Stimulated activated CD8-positive, alpha-beta memory T cell treated with anti-CD3 and anti-CD28 coated beads, Interleukin-15, amount 100 ng/mL, for 4 hours (primary cell): ENCODE data around the gene TBC1D7.

Experiments
- DNase-seq, 2 donors: peaks; one replicate each; pipeline ENCODE4 v3.0.0-alpha.2; 2020; ENCODE audit warnings: low read depth in 2 of 2

TBC1D7 gene

DNA sequence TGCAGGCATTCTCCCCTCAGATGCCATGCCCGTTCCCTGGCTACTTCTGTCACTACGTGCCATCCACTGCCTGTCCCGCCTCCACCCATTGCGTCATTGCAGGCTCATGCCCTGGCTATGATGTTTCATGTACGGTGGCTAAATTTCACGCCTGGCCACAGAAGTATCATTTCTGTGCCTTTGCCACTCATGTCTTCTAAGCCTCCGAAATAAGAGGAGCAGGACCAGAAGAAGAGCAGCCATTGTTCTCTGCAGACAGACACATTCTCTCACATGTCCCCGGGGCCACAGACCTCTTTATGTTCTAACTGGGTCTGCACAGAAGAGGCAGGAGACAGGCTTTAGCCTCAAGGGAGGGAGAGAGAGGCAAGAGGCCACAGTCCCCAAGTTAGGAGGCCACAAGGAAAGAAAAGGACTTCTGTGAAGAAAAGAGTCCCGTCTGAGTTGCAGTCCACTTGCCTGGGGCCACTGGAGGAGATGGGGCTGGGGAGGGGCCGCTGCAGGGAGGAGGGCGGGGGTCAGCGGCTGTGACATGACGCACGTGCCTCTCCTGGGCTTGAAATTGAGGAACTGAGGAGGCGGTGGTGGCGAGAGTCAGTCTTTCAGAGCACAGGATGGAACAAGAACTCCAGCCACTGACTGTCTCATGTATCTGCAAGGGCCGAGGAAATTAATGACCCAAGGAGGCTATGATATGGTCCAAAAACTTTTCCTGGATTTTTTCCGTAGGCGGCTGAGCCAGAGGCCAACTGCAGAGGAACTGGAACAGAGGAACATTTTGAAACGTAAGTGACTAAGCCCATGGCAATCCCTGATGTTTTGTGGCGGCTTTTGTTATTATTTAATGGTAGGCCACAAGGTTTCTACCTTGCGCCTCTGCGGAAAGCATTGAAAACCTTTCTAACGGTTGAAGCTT, 55.9 kb downstream of the TBC1D7 start:
- DNase-seq, result no peak

- DNase-seq, result no peak
Observed at GRCh38 chr6:13268913-13269518, 59.3 kb downstream of the TBC1D7 start.

- no peak for DNase-seq
Observed at GRCh38 chr6:13267142-13267651, 61.1 kb downstream of the TBC1D7 start.

DNA sequence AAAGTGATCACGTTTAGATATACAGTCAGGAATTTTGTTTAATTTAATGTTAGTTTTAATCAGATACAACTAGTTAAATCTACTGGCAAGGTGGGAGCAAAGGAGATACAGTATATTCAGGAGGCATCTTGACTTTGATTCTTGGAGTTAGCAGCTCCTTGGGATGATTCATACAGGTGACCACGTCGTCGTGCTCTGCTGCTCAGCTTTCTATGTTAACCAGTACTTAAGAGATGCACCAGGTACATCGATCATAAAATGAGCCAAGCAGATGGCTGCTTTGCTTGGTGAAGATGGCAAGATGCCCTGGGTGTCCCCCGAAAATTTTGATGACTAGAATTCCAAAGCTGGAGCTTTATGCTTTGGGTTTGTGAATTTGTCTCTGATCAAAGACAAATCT, 64.7 kb downstream of the TBC1D7 start:
- no peak for DNase-seq

GRCh38 chr6:13262302-13263230, 65.8 kb downstream of the TBC1D7 start:
- DNase-seq, result no peak

DNA sequence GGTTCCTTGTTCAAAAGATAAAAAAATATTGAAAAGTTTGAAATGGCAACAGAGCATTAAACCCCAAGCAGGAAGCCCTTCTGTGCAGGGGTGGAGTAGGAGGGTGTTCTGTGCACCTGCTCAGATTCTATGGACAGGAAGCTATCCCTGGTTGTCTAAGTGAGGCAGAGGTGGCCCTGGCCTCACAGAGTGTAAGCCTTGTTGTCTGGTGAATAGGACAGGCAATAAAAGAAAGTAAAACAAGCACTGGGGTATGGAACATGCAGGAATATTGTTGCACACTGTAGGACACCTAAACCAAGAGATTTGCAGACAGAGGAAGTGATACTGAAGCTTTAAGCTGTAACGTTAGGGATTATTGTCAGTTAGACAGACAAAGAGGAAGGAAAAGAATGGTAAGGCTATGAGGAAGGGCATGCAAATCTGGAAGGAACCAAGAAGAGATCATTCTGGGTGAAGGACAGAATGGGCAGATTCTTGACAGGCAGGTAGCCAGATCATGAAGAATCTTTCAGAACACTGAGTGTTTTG, 66.8 kb downstream of the TBC1D7 start:
- no peak for DNase-seq

- DNase-seq, result no peak
Observed at GRCh38 chr6:13260831-13261230, 67.5 kb downstream of the TBC1D7 start.

GRCh38 chr6:13260101-13260598, 68.2 kb downstream of the TBC1D7 start:
- DNase-seq, result no peak

DNA sequence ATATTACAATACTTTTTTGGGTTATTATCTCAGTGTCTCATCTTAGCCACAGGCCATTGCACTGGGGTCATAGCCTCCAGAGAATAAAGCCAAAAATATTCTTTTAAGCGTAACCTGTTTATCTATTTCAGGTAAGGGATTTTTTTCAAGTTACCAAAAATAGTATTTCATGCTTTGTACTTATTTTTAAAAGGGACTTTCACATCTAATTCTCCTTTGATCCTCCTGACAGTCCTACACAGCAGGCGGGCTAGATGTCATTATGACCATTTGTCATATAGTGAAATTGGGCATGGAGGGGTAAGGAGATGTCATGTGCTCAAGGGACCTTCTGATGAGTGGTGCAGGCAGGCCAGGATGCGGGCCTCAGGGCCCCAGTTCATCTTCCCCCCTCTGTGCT, 68.9 kb downstream of the TBC1D7 start:
- DNase-seq, result no peak

GRCh38 chr6:13256266-13257001, 71.9 kb downstream of the TBC1D7 start:
- DNase-seq, result no peak
